HG03039 (cell line): ENCODE measurements around the gene IPMK.

ENCODE experiments used
- ATAC-seq: cut with Tn5 transposase; IDR thresholded peaks from one replicate; pipeline ENCODE4 v1.9.1; 2021; ENCODE audit warnings: mild to moderate bottlenecking, moderate library complexity; ENCODE audit not compliant: unreplicated experiment

Gene IPMK

GRCh38 chr10:58267713-58268453 lies at the start of gene IPMK:
Gene IPMK (minus strand): TSS chr10:58267894. CDS start chr10:58267611, 283 bp downstream.
- ATAC-seq = peak; percentile 57

DNA sequence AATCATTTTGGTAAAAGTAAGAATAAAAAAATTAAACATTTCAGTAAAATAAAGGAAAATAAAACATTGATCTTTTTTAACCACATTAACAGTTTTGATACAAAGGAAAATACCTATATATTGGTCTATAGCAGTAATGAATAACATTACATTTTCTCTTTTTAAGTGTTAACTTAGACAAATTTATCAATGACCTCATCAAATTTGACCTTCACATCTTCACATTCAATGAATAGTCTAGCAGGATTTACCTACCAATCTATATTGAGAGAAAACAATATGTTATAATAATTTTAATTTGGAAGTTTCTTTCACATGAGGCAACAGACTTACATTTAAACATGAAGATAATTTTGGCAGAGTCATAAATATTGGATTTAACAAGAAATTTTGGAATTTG lies 49.2 kb upstream of the IPMK start:
- no peak for ATAC-seq

DNA sequence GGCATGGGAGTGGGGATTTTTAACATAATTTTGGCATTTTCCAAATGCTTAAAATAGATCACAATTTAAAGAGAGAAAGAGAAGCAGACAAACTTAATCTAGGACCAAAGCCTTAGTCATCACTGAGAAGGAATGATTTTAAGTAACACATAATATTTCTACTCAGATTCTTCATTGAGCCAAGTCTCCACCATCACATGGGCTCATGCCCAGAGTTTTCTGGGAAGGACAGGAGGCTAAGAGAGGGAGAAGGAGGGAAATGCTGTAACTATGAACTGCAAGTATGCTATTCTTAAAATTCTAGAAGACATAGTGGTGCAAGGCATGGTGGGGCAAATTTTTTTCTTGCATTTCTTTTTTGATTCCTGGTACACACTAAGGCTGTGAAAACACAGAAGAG lies 43.3 kb upstream of the IPMK start:
- ATAC-seq = no peak

GRCh38 chr10:58307676-58308075 lies 40.0 kb upstream of the IPMK start:
- no peak for ATAC-seq

GRCh38 chr10:58305821-58306220 lies 38.1 kb upstream of the IPMK start:
- ATAC-seq = no peak

GRCh38 chr10:58304099-58304633 lies 36.5 kb upstream of the IPMK start:
- no peak for ATAC-seq

DNA sequence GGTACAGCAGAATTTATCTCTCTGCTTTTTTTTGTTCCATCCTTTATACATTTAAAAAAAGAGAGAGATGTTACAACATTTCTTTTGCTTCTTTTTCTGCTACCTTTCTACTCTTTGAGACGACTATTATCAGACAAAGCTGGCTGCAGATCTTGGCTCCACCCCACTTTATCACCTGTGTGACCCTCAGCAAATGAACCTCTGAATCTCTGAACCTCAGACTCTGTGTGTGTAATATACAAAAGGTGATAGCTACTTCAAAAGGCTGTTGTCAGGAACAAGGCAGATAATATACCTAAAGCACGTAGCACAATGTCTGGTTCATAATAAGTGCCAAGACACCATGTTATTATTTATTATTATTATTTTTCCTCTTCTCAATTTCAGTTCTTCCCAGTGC lies 34.6 kb upstream of the IPMK start:
- no peak for ATAC-seq

DNA sequence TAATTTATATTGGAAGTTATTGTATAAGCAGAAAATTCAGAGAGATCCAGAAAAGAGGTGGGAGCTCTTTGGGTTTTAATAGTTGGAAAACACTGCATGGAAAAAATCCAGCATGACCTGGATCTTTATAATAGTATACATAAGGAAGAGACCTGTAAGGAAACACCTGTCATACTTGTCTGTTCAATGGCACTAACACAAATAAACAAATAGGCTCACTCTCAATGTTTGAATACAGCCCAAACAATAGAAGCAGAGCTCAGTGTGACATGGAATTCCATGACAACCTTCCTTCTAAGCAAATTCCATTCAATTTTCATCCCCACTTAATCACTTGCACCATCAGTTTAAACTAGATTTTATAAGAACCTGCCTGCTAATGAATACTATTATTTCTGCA lies 33.0 kb upstream of the IPMK start:
- ATAC-seq = no peak

GRCh38 chr10:58299580-58299979 lies 31.9 kb upstream of the IPMK start:
- ATAC-seq = peak; percentile 87

DNA sequence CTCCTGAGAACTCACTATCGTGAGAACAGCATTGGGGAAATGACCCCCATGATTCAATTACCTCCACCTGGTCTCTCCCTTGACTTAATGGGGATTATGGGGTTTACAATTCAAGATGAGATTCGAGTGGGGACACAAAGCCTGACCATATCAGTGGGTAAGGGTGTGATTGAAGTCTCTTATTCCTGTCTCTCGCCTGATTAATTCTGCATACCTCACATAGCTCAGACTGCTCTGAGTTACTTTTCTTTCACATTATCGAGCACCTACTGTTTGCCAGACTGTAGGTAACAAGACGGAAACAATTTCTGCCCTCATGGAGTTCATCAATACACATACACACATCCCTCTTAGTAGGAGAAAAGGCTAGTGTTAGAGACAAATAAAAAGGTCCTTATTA lies 26.3 kb upstream of the IPMK start:
- ATAC-seq = no peak

- ATAC-seq = peak; percentile 84
These were observed 24.0 kb upstream of the IPMK start for GRCh38 chr10:58291538-58292174.

DNA sequence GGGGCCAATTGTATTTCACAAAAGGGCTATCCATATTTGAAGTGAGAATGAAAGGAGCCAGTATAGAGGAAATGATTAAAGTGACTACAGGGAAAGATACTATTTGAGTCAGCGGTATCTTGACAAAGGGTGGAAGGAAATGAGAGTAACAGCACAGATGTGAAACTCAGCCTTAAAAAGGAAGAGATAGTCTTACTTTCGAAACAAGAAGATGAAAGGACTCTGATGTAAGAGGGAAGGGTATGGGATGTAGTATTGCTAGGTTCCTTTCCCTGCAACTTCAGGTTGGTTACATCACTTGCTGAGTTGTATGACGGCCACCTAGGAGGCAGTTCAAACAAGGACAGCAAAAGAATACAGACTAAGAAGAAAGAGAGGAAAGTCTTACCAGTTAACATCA lies 14.9 kb upstream of the IPMK start:
- ATAC-seq = peak; percentile 98

- no peak for ATAC-seq
These were observed 13.5 kb upstream of the IPMK start for GRCh38 chr10:58281092-58281752.

DNA sequence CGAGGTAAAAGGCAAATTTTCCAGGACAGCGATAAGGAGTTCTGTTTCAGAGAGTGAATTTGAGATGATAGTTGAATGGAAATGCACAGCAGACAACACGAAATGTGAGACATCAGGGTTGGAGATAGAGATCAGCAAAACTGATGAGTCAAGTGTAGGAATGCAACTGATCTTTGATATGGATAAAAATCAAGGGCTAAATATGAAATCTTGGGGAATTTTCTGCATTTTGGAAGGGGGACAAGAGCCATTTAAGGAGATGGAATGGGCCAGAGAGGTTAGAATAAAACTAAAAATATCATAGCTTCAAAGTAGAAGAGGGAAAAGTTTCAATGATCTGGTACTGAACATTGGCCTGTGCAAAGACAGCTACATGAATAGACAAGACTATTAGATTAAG lies 12.8 kb upstream of the IPMK start:
- no peak for ATAC-seq

GRCh38 chr10:58278962-58279307 lies 11.2 kb upstream of the IPMK start:
- ATAC-seq = no peak

GRCh38 chr10:58278274-58278961 lies 10.7 kb upstream of the IPMK start:
- ATAC-seq = no peak

GRCh38 chr10:58275908-58276307 lies 8.2 kb upstream of the IPMK start:
- no peak for ATAC-seq

GRCh38 chr10:58275261-58275660 lies 7.6 kb upstream of the IPMK start:
- ATAC-seq = no peak

- ATAC-seq = no peak
These were observed 2.1 kb upstream of the IPMK start for GRCh38 chr10:58269782-58270290.

DNA sequence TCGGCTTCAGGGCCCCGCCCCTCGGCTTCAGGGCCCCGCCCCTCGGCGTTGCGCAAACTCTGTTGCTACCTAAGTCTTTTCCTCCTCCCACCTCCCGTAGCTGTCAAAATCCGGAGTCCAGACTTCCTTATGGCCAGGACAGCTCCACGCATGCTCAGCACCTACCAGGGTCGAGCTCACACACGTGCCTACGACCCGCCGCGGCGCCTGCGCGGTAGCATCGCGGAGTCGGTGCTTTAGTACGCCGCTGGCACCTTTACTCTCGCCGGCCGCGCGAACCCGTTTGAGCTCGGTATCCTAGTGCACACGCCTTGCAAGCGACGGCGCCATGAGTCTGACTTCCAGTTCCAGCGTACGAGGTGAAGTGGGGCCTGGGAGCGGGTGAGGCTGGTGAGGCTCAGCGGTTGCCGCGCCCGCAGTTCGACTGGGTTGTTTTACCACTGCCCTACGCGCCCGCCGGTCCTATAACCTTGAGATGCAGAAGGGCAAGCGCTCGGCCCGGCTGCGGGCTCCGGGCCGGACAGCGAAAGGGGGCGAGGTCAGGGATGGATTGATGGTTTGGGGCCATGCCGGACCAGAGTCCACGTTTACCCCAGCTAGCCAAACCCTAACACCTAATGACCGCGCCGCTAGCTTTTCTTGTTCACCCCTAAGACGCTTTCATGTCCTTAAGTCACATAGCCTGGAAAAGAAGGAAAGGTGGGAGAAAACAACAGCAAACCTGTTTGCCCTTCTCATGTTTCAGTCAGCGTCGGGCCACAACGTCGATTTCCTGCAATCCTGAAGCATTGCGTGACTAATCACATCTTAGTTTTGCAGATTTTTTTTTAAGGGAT lies 1.5 kb upstream of the IPMK start, which contains the start of gene CISD1:
CISD1 (plus strand) TSS at position 217 of the 836 bp plus-strand sequence; CDS start at position 329, 112 bp downstream.
- peak; percentile 63 for ATAC-seq
